Subcutaneous abdominal adipose tissue (tissue), 5 donors: ENCODE data around the gene TRAM2.

ENCODE experiments used
- H3K27ac ChIP-seq: one replicate; pipeline ENCODE4 v1.7.0; 2013; ENCODE audit warnings: low read depth, mild to moderate bottlenecking, inconsistent platforms, low read length, moderate library complexity
- H3K27me3 ChIP-seq, 5 donors: one replicate each; pipeline ENCODE4 v1.7.0; 2013; ENCODE audit warnings: low read length in 5 of 5, inconsistent platforms in 1 of 5; ENCODE audit not compliant: control insufficient read depth in 5 of 5, insufficient read depth in 4 of 5
- H3K36me3 ChIP-seq, 5 donors: one replicate each; pipeline ENCODE4 v1.7.0; 2013; ENCODE audit warnings: low read length in 5 of 5; ENCODE audit not compliant: control insufficient read depth in 5 of 5, insufficient read depth in 5 of 5
- H3K4me1 ChIP-seq, 5 donors: one replicate each; pipeline ENCODE4 v1.7.0; 2013; ENCODE audit warnings: low read length in 5 of 5, mild to moderate bottlenecking in 3 of 5, moderate library complexity in 1 of 5; ENCODE audit not compliant: control insufficient read depth in 5 of 5, insufficient read depth in 5 of 5
- H3K4me3 ChIP-seq, 5 donors: one replicate each; pipeline ENCODE4 v1.7.0; 2013; ENCODE audit warnings: low read length in 5 of 5, low read depth in 1 of 5
- H3K9ac ChIP-seq, 5 donors: one replicate each; pipeline ENCODE4 v1.7.0; 2013; ENCODE audit warnings: low read length in 5 of 5, mild to moderate bottlenecking in 4 of 5, moderate library complexity in 3 of 5
- H3K9me3 ChIP-seq, 5 donors: one replicate each; pipeline ENCODE4 v1.7.0; 2013; ENCODE audit warnings: low read length in 5 of 5; ENCODE audit not compliant: control insufficient read depth in 5 of 5
- donor health status: healthy.
- donor health status: healthy.
- donor health status: healthy.
- donor health status: healthy.
- donor health status: healthy.

TRAM2 gene

GRCh38 chr6:52572536-52572935 is 4.3 kb downstream of the TRAM2 start:
- Histone ChIP-seq H3K9ac (no peak overlapping the region), H3K36me3 (no peaks in the 10 kb centered on the region), H3K27me3 (no peaks in the 10 kb centered on the region), H3K27ac (no peak overlapping the region), H3K4me3 (no peak overlapping the region), H3K9me3 (no peaks in the 10 kb centered on the region), H3K4me1 (peaks cover 5 to 82% (median 74%) of the 10 kb centered on the region in 5 donors)

- H3K27me3 ChIP-seq = no peaks in the 10 kb centered on the region
- no peaks in the 10 kb centered on the region for H3K9me3 ChIP-seq
- H3K36me3 ChIP-seq = no peaks in the 10 kb centered on the region
- peaks cover 9 to 88% (median 78%) of the 10 kb centered on the region in 5 donors for H3K4me1 ChIP-seq
- H3K4me3 ChIP-seq = no peak overlapping the region
- peak overlapping the region in 1 of 5 donors; percentile 46 for H3K9ac ChIP-seq
- no peak overlapping the region for H3K27ac ChIP-seq
These were observed 5.6 kb downstream of the TRAM2 start for GRCh38 chr6:52571099-52571755.

GRCh38 chr6:52570291-52570700 is 6.6 kb downstream of the TRAM2 start:
- H3K9me3 ChIP-seq = no peaks in the 10 kb centered on the region
- H3K4me1 ChIP-seq = peaks cover 4 to 86% (median 74%) of the 10 kb centered on the region in 5 donors
- H3K36me3 ChIP-seq = no peaks in the 10 kb centered on the region
- no peaks in the 10 kb centered on the region for H3K27me3 ChIP-seq
- no peak overlapping the region for H3K27ac ChIP-seq
- H3K9ac ChIP-seq = no peak overlapping the region
- H3K4me3 ChIP-seq = no peak overlapping the region

- no peaks in the 10 kb centered on the region for H3K9me3 ChIP-seq
- H3K27ac ChIP-seq = peak overlapping the region; percentile 27
- H3K4me3 ChIP-seq = no peak overlapping the region
- H3K4me1 ChIP-seq = peaks cover 4 to 67% (median 55%) of the 10 kb centered on the region in 5 donors
- H3K36me3 ChIP-seq = no peaks in the 10 kb centered on the region
- no peaks in the 10 kb centered on the region for H3K27me3 ChIP-seq
- no peak overlapping the region for H3K9ac ChIP-seq
These were observed 8.5 kb downstream of the TRAM2 start for GRCh38 chr6:52568320-52568719.

GRCh38 chr6:52566853-52567279 is 10.0 kb downstream of the TRAM2 start:
- no peaks in the 10 kb centered on the region for H3K9me3 ChIP-seq
- no peak overlapping the region for H3K9ac ChIP-seq
- H3K27ac ChIP-seq = no peak overlapping the region
- H3K36me3 ChIP-seq = no peaks in the 10 kb centered on the region
- no peaks in the 10 kb centered on the region for H3K27me3 ChIP-seq
- no peak overlapping the region for H3K4me3 ChIP-seq
- peaks cover 4 to 58% (median 46%) of the 10 kb centered on the region in 5 donors for H3K4me1 ChIP-seq

- H3K27ac ChIP-seq = no peak overlapping the region
These were observed 10.7 kb downstream of the TRAM2 start for GRCh38 chr6:52566201-52566600.

GRCh38 chr6:52564856-52565255 is 12.0 kb downstream of the TRAM2 start:
- H3K9ac ChIP-seq = no peak overlapping the region
- H3K27me3 ChIP-seq = no peaks in the 10 kb centered on the region
- peaks cover 4 to 46% (median 29%) of the 10 kb centered on the region in 5 donors for H3K4me1 ChIP-seq
- no peak overlapping the region for H3K27ac ChIP-seq
- H3K36me3 ChIP-seq = no peaks in the 10 kb centered on the region
- H3K9me3 ChIP-seq = no peaks in the 10 kb centered on the region
- H3K4me3 ChIP-seq = no peak overlapping the region

More at GRCh38 chr6:52566201-52566600, 10.7 kb downstream of the TRAM2 start:
- Histone ChIP-seq H3K4me1 (peaks cover 4 to 55% (median 40%) of the 10 kb centered on the region in 5 donors), H3K27me3 (no peaks in the 10 kb centered on the region), H3K4me3 (no peak overlapping the region), H3K36me3 (no peaks in the 10 kb centered on the region), H3K9ac (no peak overlapping the region), H3K9me3 (no peaks in the 10 kb centered on the region)

GRCh38 chr6:52562911-52563310 is 13.9 kb downstream of the TRAM2 start:
- H3K9ac ChIP-seq = no peak overlapping the region
- peaks cover 4 to 37% (median 23%) of the 10 kb centered on the region in 5 donors for H3K4me1 ChIP-seq

GRCh38 chr6:52560462-52560861 is 16.4 kb downstream of the TRAM2 start:
- Histone ChIP-seq H3K36me3 (no peaks in the 10 kb centered on the region), H3K4me3 (no peak overlapping the region), H3K9me3 (no peaks in the 10 kb centered on the region), H3K27me3 (no peaks in the 10 kb centered on the region), H3K27ac (no peak overlapping the region), H3K9ac (no peak overlapping the region), H3K4me1 (peaks cover 0 to 21% (median 17%) of the 10 kb centered on the region in 5 donors)

More at GRCh38 chr6:52562911-52563310, 13.9 kb downstream of the TRAM2 start:
- H3K36me3 ChIP-seq = no peaks in the 10 kb centered on the region
- no peak overlapping the region for H3K27ac ChIP-seq
- no peaks in the 10 kb centered on the region for H3K9me3 ChIP-seq
- H3K4me3 ChIP-seq = no peak overlapping the region
- H3K27me3 ChIP-seq = no peaks in the 10 kb centered on the region

- no peak overlapping the region for H3K27ac ChIP-seq
- H3K4me3 ChIP-seq = peak overlapping the region in 2 of 5 donors; percentile 6 to 17
- peaks cover 0 to 21% (median 17%) of the 10 kb centered on the region in 5 donors for H3K4me1 ChIP-seq
These were observed 18.4 kb downstream of the TRAM2 start for GRCh38 chr6:52558266-52559000.

More at GRCh38 chr6:52558266-52559000, 18.4 kb downstream of the TRAM2 start:
- Histone ChIP-seq H3K9me3 (no peaks in the 10 kb centered on the region), H3K27me3 (no peaks in the 10 kb centered on the region), H3K36me3 (no peaks in the 10 kb centered on the region), H3K9ac (peak overlapping the region in 1 of 5 donors; percentile 20)
